Measurements from ENCODE around the gene ZNF148.

DNA sequence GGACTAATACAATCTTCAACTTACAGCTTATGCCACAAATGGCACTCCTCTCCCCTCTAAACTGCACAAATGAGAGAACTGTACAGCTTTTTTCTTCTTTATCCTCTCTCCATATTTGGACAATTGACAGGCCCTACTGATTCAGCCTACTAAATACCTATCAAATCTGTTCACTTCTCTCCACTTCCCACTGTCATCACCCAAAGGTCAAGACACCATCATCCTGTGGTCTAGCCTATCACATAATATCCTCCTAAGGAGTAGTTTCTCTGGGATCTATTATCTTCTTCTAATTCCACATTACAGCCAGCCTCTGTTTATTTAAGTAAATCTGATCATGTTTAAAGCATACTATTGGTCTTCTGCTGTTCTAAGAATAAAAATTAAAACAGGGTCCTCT, 129.6 kb downstream of the ZNF148 start:
- TF ChIP-seq, protein P1, sequence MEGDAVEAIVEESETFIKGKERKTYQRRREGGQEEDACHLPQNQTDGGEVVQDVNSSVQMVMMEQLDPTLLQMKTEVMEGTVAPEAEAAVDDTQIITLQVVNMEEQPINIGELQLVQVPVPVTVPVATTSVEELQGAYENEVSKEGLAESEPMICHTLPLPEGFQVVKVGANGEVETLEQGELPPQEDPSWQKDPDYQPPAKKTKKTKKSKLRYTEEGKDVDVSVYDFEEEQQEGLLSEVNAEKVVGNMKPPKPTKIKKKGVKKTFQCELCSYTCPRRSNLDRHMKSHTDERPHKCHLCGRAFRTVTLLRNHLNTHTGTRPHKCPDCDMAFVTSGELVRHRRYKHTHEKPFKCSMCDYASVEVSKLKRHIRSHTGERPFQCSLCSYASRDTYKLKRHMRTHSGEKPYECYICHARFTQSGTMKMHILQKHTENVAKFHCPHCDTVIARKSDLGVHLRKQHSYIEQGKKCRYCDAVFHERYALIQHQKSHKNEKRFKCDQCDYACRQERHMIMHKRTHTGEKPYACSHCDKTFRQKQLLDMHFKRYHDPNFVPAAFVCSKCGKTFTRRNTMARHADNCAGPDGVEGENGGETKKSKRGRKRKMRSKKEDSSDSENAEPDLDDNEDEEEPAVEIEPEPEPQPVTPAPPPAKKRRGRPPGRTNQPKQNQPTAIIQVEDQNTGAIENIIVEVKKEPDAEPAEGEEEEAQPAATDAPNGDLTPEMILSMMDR (IDR thresholded peaks at IDR 0.05; ENCODE audit: insufficient read depth, low read depth, low read length) = no peak
- no peak for TF ChIP-seq EZH2 (IDR thresholded peaks at IDR 0.05; ENCODE audit: insufficient read depth, low read length)

All from astrocyte (in vitro differentiated cells and primary cell).